ENCODE measurements around the gene PMFBP1. TPM values are rescaled to one million over a fixed set of nuclear protein-coding genes. Genes with fewer than 3 reads are reported as not detected.

Gene PMFBP1, protein sequence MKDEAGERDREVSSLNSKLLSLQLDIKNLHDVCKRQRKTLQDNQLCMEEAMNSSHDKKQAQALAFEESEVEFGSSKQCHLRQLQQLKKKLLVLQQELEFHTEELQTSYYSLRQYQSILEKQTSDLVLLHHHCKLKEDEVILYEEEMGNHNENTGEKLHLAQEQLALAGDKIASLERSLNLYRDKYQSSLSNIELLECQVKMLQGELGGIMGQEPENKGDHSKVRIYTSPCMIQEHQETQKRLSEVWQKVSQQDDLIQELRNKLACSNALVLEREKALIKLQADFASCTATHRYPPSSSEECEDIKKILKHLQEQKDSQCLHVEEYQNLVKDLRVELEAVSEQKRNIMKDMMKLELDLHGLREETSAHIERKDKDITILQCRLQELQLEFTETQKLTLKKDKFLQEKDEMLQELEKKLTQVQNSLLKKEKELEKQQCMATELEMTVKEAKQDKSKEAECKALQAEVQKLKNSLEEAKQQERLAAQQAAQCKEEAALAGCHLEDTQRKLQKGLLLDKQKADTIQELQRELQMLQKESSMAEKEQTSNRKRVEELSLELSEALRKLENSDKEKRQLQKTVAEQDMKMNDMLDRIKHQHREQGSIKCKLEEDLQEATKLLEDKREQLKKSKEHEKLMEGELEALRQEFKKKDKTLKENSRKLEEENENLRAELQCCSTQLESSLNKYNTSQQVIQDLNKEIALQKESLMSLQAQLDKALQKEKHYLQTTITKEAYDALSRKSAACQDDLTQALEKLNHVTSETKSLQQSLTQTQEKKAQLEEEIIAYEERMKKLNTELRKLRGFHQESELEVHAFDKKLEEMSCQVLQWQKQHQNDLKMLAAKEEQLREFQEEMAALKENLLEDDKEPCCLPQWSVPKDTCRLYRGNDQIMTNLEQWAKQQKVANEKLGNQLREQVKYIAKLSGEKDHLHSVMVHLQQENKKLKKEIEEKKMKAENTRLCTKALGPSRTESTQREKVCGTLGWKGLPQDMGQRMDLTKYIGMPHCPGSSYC
- polyA plus RNA-seq (2013, experiment 1 of 2; ENCODE audit: insufficient read length), result 0.35 TPM
- polyA plus RNA-seq (2013, experiment 2 of 2; ENCODE audit: insufficient read length), result 1.2 TPM

DNA sequence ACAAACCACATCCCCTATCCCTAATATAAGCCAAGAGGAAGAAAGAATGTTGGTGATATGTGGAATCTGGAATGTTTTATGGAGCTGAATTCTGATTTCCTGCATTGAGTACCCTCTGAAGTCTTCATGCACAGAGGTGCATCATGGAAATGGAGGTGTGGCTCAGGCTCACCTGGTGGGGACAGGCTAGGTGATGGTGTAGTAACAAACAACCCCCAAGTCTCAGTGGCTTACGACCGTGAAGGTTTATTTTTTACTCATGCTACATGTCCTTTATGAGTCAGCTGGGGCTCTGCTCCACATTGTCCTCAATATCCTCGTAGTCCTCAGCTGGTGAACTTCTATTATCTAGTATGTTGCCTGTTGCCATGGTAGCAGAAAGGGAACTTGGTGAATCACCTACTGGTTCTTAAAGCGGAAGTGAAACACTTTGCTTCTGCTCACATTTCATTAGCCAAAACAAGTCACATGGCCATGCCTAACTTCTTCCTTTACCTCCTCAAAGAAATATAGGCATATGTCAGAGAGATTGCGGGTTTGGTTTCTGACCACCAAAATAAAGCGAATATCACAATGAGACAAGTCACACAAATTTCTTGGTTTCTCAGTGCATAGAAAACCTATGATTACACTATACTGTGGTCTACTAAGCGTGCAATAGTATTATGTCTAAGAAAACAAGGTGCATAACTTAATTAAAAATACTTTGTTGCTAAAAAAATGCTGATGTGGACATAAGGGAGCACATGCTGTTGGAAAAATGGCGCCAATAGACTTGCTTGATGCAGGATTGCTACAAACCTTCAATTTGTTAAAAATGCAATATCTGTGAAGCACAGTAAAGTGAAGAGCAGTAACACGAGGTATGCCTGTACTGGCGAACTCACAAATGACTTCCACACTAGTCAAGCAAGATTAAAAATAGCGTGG, at the start of gene PMFBP1:
Gene PMFBP1, minus strand, starts transcription at position 51 of the 930 bp plus-strand sequence. CDS start 947 bp downstream, outside the sequence.
- peak; percentile 54 for DNase-seq

DNA sequence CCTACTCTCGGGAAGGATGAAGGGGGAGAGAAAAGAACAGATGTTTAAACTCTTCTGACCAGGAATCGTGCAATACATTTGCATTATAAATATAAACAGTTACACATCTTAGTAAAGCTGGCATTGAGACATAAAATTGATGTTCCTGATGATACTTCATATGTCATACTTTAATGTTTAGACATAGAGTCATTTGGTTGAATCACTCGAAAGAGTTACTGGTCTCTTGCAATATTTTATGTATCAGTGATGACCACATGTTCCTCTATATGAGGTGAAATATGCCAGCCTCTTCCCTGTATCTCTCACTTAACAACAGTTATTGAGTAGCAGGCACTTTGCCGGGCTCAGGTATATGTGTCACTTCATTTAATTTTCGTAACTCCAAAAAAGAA, 49.7 kb upstream of the PMFBP1 start:
- DNase-seq, result peak; percentile 8

DNA sequence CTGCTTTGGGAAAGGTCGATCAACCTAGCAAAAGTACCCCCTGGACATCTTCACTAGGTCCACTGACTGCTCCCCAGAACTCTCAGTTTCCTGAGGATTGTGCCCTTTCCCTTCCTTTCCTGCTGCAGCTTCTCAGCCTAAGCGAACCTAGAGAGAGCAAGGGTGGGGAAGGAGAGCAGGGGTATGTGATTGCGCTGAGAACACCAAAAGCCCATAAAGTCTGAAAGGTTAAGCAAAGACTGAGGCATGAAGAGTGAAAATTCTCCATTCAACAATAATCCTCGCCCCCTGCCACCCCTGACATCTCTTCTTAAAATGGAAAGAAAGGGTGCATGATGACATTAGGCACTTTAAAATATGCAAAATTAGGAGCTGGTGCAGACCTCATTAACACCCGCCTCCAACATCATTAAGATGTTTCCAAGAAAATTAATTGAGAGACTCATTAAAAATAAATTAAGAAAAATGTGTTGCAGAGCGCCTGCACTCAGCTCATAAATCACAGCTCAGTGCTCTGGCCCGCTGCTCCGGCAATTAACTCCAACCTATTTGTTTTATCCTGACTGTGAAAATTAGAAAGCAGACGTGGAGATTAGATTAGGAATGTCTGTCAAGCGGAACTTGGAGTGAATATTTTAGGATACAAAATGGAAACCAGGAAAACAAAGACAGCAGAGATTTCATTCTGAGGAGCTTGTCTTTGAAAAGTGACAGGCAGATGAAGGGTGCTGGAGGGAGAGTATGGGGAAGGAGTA, 49.1 kb upstream of the PMFBP1 start:
- DNase-seq, result no peak

DNA sequence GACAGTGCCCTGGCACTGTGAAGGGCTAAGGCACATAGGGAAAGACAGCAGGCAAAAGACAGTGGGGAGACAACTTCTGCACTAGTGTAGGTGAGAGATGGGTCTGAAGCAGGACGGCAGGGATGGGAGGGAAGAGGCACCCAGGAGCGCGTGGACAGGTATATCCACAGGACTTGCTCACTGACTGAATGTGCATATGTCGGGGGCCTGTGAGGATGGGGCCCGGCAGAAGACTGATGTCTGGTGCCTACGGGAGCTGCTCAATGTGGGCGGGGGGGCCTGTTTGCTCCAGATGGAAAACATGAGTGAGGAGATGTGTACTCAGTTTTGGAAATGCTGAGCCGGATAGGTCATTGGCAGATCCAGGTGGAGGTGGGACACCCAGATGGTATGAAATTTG, 47.3 kb upstream of the PMFBP1 start:
- DNase-seq, result no peak

DNA sequence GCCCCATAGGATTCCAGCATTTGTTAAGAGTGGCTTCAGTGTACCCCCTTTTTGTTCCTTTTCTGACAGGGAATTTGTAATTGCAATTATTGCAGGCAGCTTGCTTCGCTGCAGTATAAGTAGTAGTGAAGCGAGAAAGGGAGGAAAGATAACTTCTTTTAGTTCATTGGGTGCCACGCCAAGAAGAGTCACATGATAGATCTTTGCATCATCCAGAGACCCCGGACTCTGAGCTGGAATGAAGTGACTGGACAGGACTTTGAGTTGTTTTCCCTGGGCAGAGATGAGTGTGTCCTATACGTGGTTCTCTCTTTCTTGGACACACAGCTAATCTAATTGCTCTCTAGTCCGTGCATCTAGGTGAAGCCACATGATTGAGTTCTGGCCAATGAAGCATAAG, 44.8 kb upstream of the PMFBP1 start:
- no peak for DNase-seq

DNA sequence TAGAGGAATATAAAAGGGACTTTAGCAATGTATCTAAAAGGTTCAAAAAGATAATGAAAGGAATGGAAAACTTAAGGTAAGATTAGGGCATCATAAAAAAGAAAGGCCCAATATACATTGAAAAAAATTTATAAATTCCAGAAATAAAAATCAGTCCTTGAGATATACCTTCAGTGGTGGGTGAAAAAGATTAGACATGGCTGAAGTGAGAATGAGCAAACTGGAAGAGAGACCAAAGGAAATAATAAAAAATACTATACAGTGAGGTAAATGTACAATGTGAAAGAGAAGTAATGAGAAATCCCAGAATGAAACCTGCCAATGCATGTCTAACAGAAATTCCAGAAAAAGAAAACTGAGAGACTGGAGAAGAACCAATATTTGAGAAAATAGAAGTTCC, 42.9 kb upstream of the PMFBP1 start:
- DNase-seq, result no peak

DNA sequence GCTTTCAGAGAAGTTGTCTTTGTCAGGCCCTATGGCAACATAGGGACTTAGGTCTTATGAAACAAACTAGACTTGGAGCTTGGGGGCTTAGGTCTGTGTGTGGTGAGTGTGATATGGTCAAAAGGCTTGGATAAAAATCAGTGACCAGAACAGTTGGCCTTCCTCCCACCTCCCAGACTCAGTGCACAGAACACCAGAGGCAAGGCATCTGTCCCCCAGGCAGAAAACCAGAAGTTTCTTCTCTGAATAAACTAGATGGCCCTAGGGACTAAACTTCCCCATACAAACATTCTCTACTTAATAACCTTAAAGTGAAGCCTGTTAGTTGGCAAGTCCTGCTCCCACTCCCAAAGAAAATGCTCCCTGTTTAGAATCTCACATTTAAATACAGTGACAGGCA, 39.2 kb upstream of the PMFBP1 start:
- no peak for DNase-seq

DNA sequence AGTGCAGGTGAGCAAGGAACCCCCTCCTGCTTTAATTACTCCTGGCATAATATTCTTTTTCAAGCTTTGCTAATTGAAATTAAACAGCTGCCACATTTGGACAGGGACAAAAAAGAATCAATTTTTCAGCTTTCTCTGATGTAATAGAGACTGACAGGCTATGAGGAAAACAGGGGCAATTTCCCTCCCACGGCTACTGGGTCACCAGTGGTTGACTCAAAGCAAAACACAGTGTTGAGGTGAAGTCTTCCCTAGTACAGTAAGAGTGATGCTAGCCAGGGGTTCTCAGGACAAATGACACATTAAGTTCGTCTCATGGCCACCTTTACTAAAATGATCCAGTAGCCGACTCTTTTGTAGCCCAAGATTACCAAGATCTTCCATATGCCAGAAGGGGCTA, 38.6 kb upstream of the PMFBP1 start:
- no peak for DNase-seq

DNA sequence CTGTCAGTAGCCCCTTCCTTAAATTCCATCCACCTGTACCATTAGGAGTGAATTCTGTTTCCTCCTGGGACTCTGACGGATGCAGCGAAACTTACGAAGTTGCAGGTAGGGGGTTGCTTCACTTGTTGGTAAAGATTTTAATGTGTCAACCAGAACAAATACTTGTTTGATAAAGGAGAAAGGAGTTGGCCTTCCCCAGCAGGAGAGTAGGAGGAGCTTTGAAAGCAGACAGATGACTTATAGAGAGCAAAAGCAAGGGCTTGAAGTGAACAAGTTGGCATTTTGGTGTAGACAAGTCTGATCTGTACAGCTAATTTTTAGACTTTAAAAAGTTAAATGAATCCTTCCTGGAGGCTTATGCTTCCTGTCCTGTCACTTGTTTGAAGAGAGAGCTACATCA, 38.1 kb upstream of the PMFBP1 start:
- DNase-seq, result no peak

DNA sequence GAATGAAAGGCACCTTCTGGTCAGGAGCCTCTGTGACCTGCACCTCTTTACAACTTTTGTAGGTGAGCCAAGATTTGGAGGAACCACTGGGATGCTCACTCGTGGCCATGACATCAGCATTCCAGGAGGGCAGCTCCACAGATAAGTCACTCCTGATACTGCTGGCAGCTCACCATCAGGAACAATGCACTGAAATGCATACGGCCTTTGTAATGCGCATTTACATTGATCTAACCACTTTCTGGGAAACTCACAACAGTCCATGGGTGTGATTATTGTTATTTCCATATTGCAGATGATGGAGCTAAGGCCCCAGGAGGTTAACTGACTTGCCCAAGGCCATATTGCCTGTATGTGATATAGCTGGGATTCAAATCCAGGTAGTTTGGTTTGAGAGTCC, 34.3 kb upstream of the PMFBP1 start:
- DNase-seq, result no peak

DNA sequence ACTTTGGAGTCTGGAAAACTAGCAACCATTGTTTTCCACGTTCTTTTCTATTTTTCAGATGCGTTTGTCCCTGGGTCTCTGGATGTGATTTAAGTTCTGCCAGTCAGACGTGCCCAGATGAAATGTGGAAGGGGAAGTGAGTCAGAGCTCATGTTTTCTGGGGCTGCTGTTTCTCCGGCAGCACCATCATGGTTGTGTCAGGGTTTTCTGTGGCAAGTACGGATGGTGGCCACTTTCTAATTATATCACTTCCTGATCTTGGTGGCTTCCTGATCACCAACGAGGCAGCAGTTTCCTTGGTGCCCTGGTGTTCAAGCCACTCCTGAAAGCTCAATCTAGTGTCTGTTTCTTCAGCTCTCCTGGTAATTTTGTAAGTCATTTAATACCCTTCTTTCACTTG, 31.4 kb upstream of the PMFBP1 start:
- DNase-seq, result peak; percentile 40

DNA sequence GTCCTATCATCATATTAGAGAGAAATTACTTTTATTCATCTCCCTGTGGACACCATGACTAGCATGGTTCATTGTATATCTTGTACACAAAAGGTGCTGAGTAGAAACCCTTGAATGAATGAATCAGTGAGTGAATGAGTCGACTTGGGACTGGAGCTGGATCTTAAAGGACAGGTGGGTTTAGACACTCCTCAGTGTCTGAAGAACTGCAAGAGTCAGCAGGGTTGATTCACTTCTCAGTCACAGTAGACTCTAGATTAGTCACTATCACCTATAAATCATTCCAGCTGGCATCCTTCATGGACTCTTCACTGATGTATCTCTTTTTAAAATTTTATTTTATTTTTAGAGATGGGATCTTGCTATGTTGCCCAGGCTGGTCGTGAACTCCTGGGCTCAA, 30.1 kb upstream of the PMFBP1 start:
- DNase-seq, result no peak

DNA sequence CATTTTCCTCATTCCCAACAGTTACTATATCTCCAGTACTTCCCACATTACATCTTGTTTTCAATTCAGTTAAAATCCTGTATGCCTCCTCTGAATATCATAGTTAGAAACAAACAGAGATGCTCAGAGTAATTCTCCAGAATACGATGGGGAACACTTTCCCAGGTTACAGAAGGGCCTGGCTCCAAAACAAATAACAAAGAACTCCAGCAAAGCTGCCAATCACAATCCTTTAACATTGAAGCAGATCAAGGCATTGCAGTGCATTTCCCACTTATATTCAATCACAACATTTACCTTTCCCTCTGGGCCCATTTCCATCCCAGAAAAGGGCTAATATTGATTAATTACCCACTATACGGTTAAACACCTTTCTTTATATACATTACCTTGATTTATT, 29.4 kb upstream of the PMFBP1 start:
- no peak for DNase-seq

DNA sequence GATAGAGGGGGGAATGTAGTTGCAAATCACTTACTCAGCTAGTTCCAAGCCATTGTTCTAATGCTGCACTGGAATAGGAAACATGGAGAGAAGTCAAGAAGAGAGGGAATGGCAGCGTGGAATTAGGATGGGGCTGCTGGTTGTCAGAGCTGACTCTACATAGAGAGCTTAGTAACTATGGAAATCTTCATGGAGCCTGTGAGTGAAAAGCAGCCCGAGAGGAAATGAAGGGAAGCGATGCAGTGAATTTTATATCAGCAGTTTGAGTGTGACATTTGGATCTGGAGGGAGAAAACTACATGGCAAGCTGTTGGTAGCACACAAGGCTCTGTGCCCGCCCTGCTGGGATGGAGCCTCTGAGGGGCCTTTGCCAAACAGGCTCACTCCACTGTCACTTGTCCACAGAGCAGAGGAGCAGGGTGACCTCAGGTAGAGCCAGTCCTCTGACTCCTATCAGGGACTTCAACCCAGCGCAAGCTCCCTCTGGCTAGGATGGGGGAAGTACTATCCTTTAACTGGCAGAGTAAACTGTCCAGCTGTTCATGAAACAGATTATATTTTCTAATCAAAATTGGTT, 27.9 kb upstream of the PMFBP1 start:
- DNase-seq, result no peak

DNA sequence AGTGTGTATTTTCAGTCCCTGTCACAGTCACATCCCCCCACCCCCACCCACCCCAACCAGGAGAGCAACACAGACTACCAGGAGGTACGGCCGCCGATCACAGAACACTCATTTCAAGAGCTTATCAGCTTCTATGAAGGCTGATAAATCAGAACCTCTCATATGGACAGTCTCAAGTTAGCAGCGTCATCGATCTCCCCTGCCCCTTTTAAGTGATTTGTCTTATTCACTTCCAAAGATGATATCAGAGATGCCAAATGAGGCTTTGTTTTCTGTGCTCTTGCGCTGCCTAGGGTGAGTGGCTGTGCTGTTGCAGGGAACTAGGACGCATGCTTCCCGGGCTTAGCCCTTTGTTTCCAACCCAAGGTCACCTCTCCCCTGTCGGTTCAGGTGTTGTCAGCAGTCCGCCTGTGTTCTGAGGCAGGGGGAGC, 26.8 kb upstream of the PMFBP1 start:
- DNase-seq, result no peak

DNA sequence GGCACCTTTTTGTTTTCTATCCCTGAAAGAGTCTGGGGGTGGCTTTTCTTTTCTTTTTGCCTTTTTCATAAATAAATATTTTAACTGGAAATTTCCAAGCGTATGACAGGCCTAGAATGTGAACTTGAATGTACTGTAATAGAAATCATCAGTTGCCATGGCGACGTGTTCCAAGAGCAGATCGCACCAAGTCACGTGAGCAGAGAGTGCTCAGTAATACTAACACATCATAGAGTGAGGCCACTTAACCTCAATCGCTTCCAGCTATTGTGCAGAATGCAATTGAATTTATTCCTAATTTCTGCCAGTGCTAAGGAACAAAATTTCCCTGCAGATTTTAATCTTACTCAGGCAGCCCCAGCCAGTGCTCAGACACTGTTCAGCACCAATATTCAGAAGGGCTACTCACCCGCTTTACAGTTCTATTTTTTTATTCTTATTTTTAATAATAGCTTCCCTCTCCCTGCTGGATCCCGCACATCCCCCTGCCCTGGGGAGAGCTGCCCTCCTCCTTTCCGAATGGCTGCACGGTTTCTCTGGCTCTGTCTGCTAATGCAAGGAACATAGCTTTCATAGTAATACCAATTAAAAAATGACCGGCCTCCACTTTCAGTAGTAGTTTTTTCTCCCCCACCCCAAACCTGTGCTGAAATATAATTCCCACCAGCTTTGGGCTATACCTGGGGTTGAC, 26.2 kb upstream of the PMFBP1 start:
- peak; percentile 84 for DNase-seq

DNA sequence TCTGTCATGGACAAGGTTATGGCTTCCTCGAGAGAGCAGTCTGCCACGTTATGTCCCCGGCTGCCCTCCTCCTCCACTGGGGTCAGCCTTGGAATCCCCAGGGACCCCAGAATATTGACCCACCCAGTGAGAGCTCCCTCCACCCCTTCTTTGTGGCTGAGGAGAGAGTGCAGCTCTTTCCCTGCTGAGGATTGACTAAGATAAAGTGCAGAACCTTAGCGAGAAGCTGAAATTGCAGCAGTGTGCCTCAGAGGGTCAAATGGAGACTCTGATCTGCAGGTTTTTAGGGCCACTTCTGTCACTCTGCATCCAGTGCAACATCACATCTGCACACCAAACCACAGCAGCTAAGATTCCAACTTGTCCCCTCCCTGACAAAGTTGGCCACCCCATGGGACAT, 25.6 kb upstream of the PMFBP1 start:
- DNase-seq, result no peak

DNA sequence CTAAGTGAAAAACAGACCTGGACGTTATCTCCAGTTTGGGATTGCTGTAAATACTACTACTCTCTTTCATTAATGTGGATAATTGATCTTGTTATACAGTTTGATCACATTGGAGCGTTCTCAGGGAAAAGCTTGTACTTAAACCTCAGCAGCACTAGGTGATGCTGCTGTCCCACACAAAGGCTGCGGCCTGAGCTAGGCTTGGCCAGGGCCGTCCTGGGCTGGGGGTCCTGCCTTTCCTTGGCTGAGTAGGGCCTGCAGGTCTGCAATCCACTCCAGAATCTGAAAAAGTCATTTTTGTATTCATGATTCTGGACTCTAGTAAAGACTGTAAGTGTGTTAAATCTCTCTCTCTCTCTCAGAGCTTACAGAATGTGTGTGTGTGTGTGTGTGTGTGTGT, 23.7 kb upstream of the PMFBP1 start:
- DNase-seq, result no peak

DNA sequence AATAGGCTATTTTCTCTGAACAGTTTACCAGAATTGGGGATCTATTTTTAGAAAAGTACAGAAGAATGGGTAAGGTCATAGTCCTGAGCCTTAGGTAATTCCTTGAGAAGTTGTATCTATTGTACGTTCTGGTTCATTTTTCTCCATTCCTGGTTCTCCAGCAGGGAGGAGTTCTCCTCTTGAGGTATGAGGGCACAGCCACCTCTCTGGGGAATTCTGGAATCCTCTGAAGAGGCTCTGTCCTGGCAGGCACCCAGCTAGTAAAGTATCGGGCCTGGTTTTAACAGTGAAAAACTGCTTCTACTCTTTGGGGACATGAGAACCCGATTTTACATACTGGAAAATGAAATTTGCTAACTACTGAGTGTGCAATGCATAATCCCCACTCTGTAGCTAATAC, 19.6 kb upstream of the PMFBP1 start:
- peak; percentile 63 for DNase-seq

DNA sequence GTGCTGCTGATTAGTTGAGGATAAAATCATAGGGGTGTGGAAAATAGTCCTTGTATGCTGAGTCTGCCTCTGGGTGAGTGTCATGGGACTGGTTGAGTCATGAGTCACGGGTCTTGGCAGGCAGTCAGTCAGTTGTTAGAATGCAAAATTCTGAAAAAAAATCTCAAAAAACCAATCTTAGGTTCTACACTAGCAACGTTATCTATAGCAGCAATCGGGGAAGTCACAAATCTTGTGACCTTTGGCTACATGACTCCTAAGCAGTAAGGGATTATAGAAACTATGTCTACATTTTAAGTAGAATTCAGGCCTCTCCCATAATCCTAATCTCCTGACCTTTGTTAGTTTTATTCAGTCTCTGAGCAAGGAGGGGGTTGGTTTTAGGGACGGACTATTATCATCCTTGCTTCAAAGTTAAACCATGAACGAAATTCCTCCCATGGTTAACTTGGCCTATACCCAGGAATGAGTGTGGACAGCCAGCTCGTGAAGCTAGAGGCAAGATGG, 18.0 kb upstream of the PMFBP1 start:
- peak; percentile 58 for DNase-seq

Data from fibroblast of skin of scalp (primary cell).